NCI-H2081 treated with DMSO at 0.1 percent for 48 hours (cell line): ENCODE data around the gene DRAP1.
"Not testable (repeated sequence)": the region's sequence is repeated elsewhere in the genome, so short reads cannot be mapped to it uniquely, and the experiment has no call there.

ENCODE experiments used
- DNase-seq: peaks from one replicate; lab custom pipeline; 2025; lab: John Stamatoyannopoulos, UW

The DRAP1 gene

GRCh38 chr11:65931773-65932557 is 12.7 kb downstream of the DRAP1 start:
- no peak for DNase-seq

GRCh38 chr11:65932558-65932919 is 13.3 kb downstream of the DRAP1 start:
- no peak for DNase-seq

GRCh38 chr11:65934014-65934413 is 14.8 kb downstream of the DRAP1 start:
- no peak for DNase-seq

- no peak for DNase-seq
These were observed 18.5 kb downstream of the DRAP1 start for GRCh38 chr11:65937766-65938165.

GRCh38 chr11:65941720-65942310 is 22.6 kb downstream of the DRAP1 start:
- no peak for DNase-seq

GRCh38 chr11:65942531-65942930 is 23.3 kb downstream of the DRAP1 start:
- no peak for DNase-seq

- DNase-seq, result no peak
These were observed 25.0 kb downstream of the DRAP1 start for GRCh38 chr11:65944191-65944590.

- no peak for DNase-seq
These were observed 25.5 kb downstream of the DRAP1 start for GRCh38 chr11:65944767-65945166.

- no peak for DNase-seq
These were observed 26.2 kb downstream of the DRAP1 start, which contains the start of gene TSGA10IP for GRCh38 chr11:65945430-65945911. TSGA10IP (plus strand) TSS chr11:65945480; CDS start chr11:65945676, 196 bp downstream.

GRCh38 chr11:65945941-65946558 is 26.8 kb downstream of the DRAP1 start:
- DNase-seq, result no peak

- DNase-seq, result no peak
These were observed 27.4 kb downstream of the DRAP1 start for GRCh38 chr11:65946655-65947054.

GRCh38 chr11:65947133-65947532 is 27.9 kb downstream of the DRAP1 start:
- no peak for DNase-seq

- no peak for DNase-seq
These were observed 28.4 kb downstream of the DRAP1 start for GRCh38 chr11:65947603-65948125.

- DNase-seq, result not testable (repeated sequence)
These were observed 31.5 kb downstream of the DRAP1 start for GRCh38 chr11:65950711-65951110.

- DNase-seq, result not testable (repeated sequence)
These were observed 32.4 kb downstream of the DRAP1 start for GRCh38 chr11:65951641-65952040.

GRCh38 chr11:65952052-65952521 is 32.9 kb downstream of the DRAP1 start:
- no peak for DNase-seq

GRCh38 chr11:65953471-65953870 is 34.2 kb downstream of the DRAP1 start:
- DNase-seq, result no peak

- DNase-seq, result no peak
These were observed 35.5 kb downstream of the DRAP1 start for GRCh38 chr11:65954771-65955170.

GRCh38 chr11:65958291-65958690 is 39.1 kb downstream of the DRAP1 start:
- no peak for DNase-seq

- no peak for DNase-seq
These were observed 39.7 kb downstream of the DRAP1 start for GRCh38 chr11:65958774-65959420.

- DNase-seq, result no peak
These were observed 41.6 kb downstream of the DRAP1 start for GRCh38 chr11:65960824-65961266.
